GM12878 (cell line): Measurements from ENCODE around the gene CD63. TPM values are rescaled to one million over a fixed set of nuclear protein-coding genes. Genes with fewer than 3 reads are reported as not detected.

Source experiments
- ATAC-seq: fragments of 200-7000 bp; cut with Tn5 transposase; 3 replicates; pipeline ENCODE4 v1.9.1; 2020; ENCODE audit warnings: mild to moderate bottlenecking, moderate library complexity
- BruUV-seq: library from RNA; stranded (reverse); fragments of 400-500 nt; replicated peaks from 2 replicates; lab custom pipeline; 2021; lab: Mats Ljungman, UMichigan
- CTCF ChIA-PET: fragments of 300-600 bp; sonication (Branson Sonifier 250); formaldehyde crosslinking; extraction: SDS; loops from one replicate; lab custom pipeline; 2021; ENCODE audit warnings: inconsistent platforms; lab: Yijun Ruan, JAX
- POLR2A ChIA-PET: fragments of 350-600 bp; formaldehyde crosslinking; extraction: SDS; loops from one replicate; lab custom pipeline; 2021; ENCODE audit warnings: inconsistent platforms; lab: Charles Lee
- RAD21 ChIA-PET: fragments of 300-600 bp; sonication (Branson Sonifier 250); formaldehyde crosslinking; loops from one replicate; lab custom pipeline; 2023; ENCODE audit warnings: antibody characterized with exemption; ENCODE audit not compliant: unreplicated experiment; lab: Charles Lee
- SMC1A ChIA-PET: fragments of 300-600 bp; sonication (Branson Sonifier 250); formaldehyde crosslinking; loops from one replicate; lab custom pipeline; 2023; ENCODE audit not compliant: unreplicated experiment, uncharacterized antibody; lab: Charles Lee
- DNase-seq: peaks from one replicate; pipeline ENCODE4 v3.0.0-alpha.2; 2011; ENCODE audit warnings: low read depth, low spot score
- FAIRE-seq: peaks from 3 replicates; lab custom pipeline; 2011; peaks lifted over from hg19 to GRCh38; lab: Jason Lieb, UNC
- H2AFZ ChIP-seq: 2 replicates; pipeline ENCODE4 v1.6.0; 2011; ENCODE audit warnings: low read depth, low read length, control low read depth; ENCODE audit not compliant: control insufficient read depth
- H3K27ac ChIP-seq: 2 replicates; pipeline ENCODE4 v1.5.1; 2011; ENCODE audit warnings: control low read depth; ENCODE audit not compliant: control insufficient read depth, insufficient read depth
- H3K27me3 ChIP-seq, 2 experiments: replicated peaks in 1 of 2; 2 replicates each; pipeline versions ENCODE4 v1.6.0 to v1.6.1; 2011; ENCODE audit warnings: low read length in 1 of 2; ENCODE audit not compliant: control insufficient read depth in 2 of 2, insufficient read depth in 2 of 2
- H3K36me3 ChIP-seq, 2 experiments: 2 replicates each; pipeline ENCODE4 v1.5.1; 2011; ENCODE audit warnings: low read length in 1 of 2; ENCODE audit not compliant: control insufficient read depth in 2 of 2, insufficient read depth in 2 of 2
- H3K4me1 ChIP-seq: 2 replicates; pipeline ENCODE4 v1.6.1; 2011; ENCODE audit warnings: mild to moderate bottlenecking, low read length, moderate library complexity, mixed read lengths; ENCODE audit not compliant: control insufficient read depth, insufficient read depth
- H3K4me2 ChIP-seq: 2 replicates; pipeline ENCODE4 v1.6.0; 2011; ENCODE audit warnings: control low read depth; ENCODE audit not compliant: control insufficient read depth, insufficient read depth
- H3K4me3 ChIP-seq: fragments of 200-600 bp; sonication (generic); 2 replicates; pipeline ENCODE4 v1.5.1; 2016
- H3K79me2 ChIP-seq: 2 replicates; pipeline ENCODE4 v1.6.0; 2011; ENCODE audit warnings: low read length; ENCODE audit not compliant: control insufficient read depth, insufficient read depth
- H3K9ac ChIP-seq: 2 replicates; pipeline ENCODE4 v1.8.0; 2011; ENCODE audit warnings: low read length, control low read depth, mixed read lengths; ENCODE audit not compliant: control insufficient read depth, insufficient read depth
- H3K9me3 ChIP-seq: replicated peaks from 3 replicates; pipeline ENCODE4 v1.5.1; 2011; ENCODE audit warnings: mild to moderate bottlenecking, low read length; ENCODE audit not compliant: control insufficient read depth, insufficient read depth
- H4K20me1 ChIP-seq: 2 replicates; pipeline ENCODE4 v1.6.0; 2011; ENCODE audit not compliant: control insufficient read depth, insufficient read depth
- CBX3 ChIP-seq: fragments of 200-600 bp; sonication (generic); IDR thresholded peaks from 2 replicates; pipeline ENCODE4 v1.6.1; 2016; ENCODE audit warnings: low read depth, borderline replicate concordance
- CBX5 ChIP-seq: sonication (generic); IDR thresholded peaks from 2 replicates; pipeline ENCODE4 v1.6.1; 2016; ENCODE audit warnings: low read depth, moderate library complexity, mild to moderate bottlenecking, inconsistent platforms
- CREB1 ChIP-seq: IDR thresholded peaks from 2 replicates; pipeline ENCODE4 v1.6.1; 2012; ENCODE audit warnings: low read depth, mild to moderate bottlenecking, inconsistent platforms
- CUX1 ChIP-seq: IDR thresholded peaks from 2 replicates; pipeline ENCODE4 v1.6.1; 2012; ENCODE audit warnings: improper control_type of control experiment, low read depth, low read length; ENCODE audit not compliant: insufficient replicate concordance
- EP300 ChIP-seq, 2 experiments: fragments of 150-350 bp in 1 of 2; IDR thresholded peaks; 2 replicates each; pipeline ENCODE4 v1.6.1; 2011 to 2012; ENCODE audit warnings: low read depth in 2 of 2, low read length in 2 of 2, borderline replicate concordance in 1 of 2, improper control_type of control experiment in 1 of 2, inconsistent platforms in 1 of 2; ENCODE audit not compliant: control insufficient read depth in 1 of 2
- FOXK2 ChIP-seq: fragments of 450-650 bp; IDR thresholded peaks from 2 replicates; pipeline ENCODE4 v1.6.1; 2017; ENCODE audit warnings: mild to moderate bottlenecking, moderate library complexity
- HDGF ChIP-seq: fragments of 450-650 bp; IDR thresholded peaks from 2 replicates; pipeline ENCODE4 v1.6.1; 2016; ENCODE audit warnings: antibody characterized with exemption
- MTA2 ChIP-seq: fragments of 450-650 bp; IDR thresholded peaks from 2 replicates; pipeline ENCODE4 v1.6.1; 2016; ENCODE audit warnings: low read depth, mild to moderate bottlenecking, moderate library complexity
- NR2C2 ChIP-seq: IDR thresholded peaks from 2 replicates; pipeline ENCODE4 v1.6.1; 2011; ENCODE audit warnings: borderline replicate concordance, low read depth; ENCODE audit not compliant: control insufficient read depth, insufficient read length
- RAD21 ChIP-seq: IDR thresholded peaks from 2 replicates; pipeline ENCODE4 v1.6.1; 2011; ENCODE audit warnings: mild to moderate bottlenecking, low read depth, low read length, moderate library complexity; ENCODE audit not compliant: insufficient read depth
- RFX5 ChIP-seq: IDR thresholded peaks from 2 replicates; pipeline ENCODE4 v1.6.1; 2011; ENCODE audit warnings: low read depth, low read length, improper control_type of control experiment
- SREBF1 ChIP-seq: IDR thresholded peaks from 2 replicates; pipeline ENCODE4 v1.6.1; 2012; ENCODE audit warnings: mild to moderate bottlenecking, low read length
- SUPT20H ChIP-seq: IDR thresholded peaks from 2 replicates; pipeline ENCODE4 v1.6.1; 2011; ENCODE audit warnings: low read depth, mild to moderate bottlenecking, low read length, moderate library complexity, borderline replicate concordance; ENCODE audit not compliant: control insufficient read depth
- TCF12 ChIP-seq: IDR thresholded peaks from 2 replicates; pipeline ENCODE4 v1.6.1; 2011; ENCODE audit warnings: low read depth, mild to moderate bottlenecking, low read length
- ZNF384 ChIP-seq: IDR thresholded peaks from 2 replicates; pipeline ENCODE4 v1.6.1; 2012; ENCODE audit warnings: low read depth, mild to moderate bottlenecking, low read length, improper control_type of control experiment, borderline replicate concordance
- WGBS: methylation state at CpG from one replicate; pipeline ENCODE4 v1.1.6; 2016; ENCODE audit warnings: low lambda C conversion rate; ENCODE audit not compliant: insufficient replicate concordance, insufficient coverage; ENCODE audit errors: missing lambda C conversion rate; 5-methylcytosine and 5-hydroxymethylcytosine counted together
- in situ Hi-C: fragments of 300-500 bp; cut with MboI; formaldehyde crosslinking; loops from 9 replicates; pipeline ENCODE4 v1.14.3; 2018; ENCODE audit warnings: mixed read lengths
- intact Hi-C: fragments of 100-400 bp; cut with micrococcal nuclease; formaldehyde crosslinking; loops from one replicate; pipeline ENCODE4 v1.14.2; 2022; ENCODE audit not compliant: unreplicated experiment
- polyA plus RNA-seq, 11 experiments: library from polyadenylated mRNA; depleted of rRNA in 4 of 11; unstranded in 6 of 11; stranded (reverse) in 5 of 11; fragments of >200 nt; fragmentation: Nextera tagmentation in 4 of 11; fragmentation: Illumina TruSeq in 1 of 11; extraction: Ambion mirVana in 4 of 11; extraction: Trizol in 1 of 11; gene quantifications; 1 replicate in 1 of 11; 2 replicates in 10 of 11; pipeline versions ENCODE4 v1.2.1 to v1.2.3, GENCODE V29; 2011 to 2016; ENCODE audit warnings: inconsistent platforms in 2 of 11, missing spikeins in 2 of 11, low read depth in 1 of 11
- total RNA-seq, 4 experiments: library from RNA; depleted of rRNA in 3 of 4; stranded (reverse); fragments of >200 nt in 3 of 4; fragmentation: Illumina TruSeq in 1 of 4; extraction: Trizol in 1 of 4; gene quantifications; 2 replicates each; pipeline versions ENCODE4 v1.2.1 to v1.2.3, GENCODE V29; 2013 to 2021
- TF ChIP-seq, protein P1 (sequence below): IDR thresholded peaks from 2 replicates; pipeline ENCODE4 v1.6.1; 2011; ENCODE audit warnings: low read depth, mild to moderate bottlenecking, low read length, moderate library complexity, borderline replicate concordance; ENCODE audit errors: extremely low read depth
- TF ChIP-seq, protein P2 (sequence below): IDR thresholded peaks from 2 replicates; pipeline ENCODE4 v1.6.1; 2012; ENCODE audit warnings: low read depth, low read length, improper control_type of control experiment

Gene CD63
- total and polyA plus RNA-seq, 10 of the 15 experiments (the other 5 are each of a cell fraction or from before 2014, with no cell fraction given) = 147 to 220 (median 183) TPM

DNA sequence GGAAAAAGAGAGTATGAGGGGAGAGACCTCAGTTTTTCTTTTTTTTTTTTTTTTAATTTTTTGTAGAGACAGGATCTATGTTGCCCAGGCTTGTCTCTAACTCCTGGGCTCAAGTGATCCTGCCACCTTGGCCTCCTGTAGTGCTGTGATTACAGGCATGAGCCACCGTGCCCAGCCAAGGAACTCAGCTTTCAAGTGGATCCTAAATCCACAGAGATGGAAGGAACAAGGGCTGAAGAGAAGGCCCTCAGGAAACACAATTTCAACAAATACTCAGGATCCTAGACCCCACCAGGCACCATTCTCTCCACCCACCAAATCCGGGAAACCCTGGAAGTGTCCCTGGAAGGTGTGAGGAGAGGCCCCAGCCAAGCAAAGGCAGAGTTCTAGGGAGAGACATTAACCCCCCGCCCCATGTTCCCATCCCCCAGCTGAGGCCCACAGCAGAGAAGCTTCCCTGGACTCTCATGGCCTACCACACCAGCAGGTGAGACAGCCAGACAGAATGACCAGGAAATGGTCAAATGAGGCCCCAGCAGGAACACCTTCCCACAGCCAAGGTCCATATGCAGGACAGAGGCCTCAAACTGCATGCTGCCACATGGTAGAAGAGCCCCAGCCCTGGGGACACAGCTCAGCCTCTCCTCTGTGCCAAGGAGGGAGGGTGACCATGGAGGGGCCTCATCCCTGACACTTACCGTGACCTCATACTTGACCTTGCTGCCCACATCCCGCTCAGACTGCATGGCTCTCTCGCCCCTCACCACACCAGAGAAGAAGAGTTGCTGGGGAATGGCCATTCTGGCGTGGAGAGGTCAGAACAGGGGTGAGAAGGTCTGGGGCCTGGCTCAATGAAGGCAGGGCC, 35.3 kb downstream of the CD63 start:
- intact Hi-C loops = no loop called here
- RAD21 ChIA-PET = no interaction called here
- Histone ChIP-seq H3K27ac (no peak overlapping the region), H3K79me2 (no peaks in the 10 kb centered on the region), H3K4me3 (no peak overlapping the region), H3K27me3 (no peaks in the 10 kb centered on the region), H3K36me3 (no peaks in the 10 kb centered on the region), H3K4me1 (no peaks in the 10 kb centered on the region), H3K4me2 (no peak overlapping the region), H3K9me3 (no peaks in the 10 kb centered on the region), H3K9ac (no peak overlapping the region), H4K20me1 (no peaks in the 10 kb centered on the region), H2AFZ (no peak overlapping the region)
- 49% methylated on average over 7 of the region's 7 CpGs for WGBS
- in situ Hi-C loops = no loop called here
- FAIRE-seq = no peak
- SMC1A ChIA-PET = no interaction called here
- BruUV-seq = no TSS peak
- CTCF ChIA-PET = no interaction called here
- POLR2A ChIA-PET = no interaction called here
- TF ChIP-seq CBX5 = no peak
- TF ChIP-seq SUPT20H = no peak
- TF ChIP-seq FOXK2 = no peak
- no peak for TF ChIP-seq SREBF1
- TF ChIP-seq RAD21 = no peak
- TF ChIP-seq CREB1 = no peak
- TF ChIP-seq MTA2 = no peak
- TF ChIP-seq HDGF = no peak
- TF ChIP-seq NR2C2 = no peak
- TF ChIP-seq, protein P1, sequence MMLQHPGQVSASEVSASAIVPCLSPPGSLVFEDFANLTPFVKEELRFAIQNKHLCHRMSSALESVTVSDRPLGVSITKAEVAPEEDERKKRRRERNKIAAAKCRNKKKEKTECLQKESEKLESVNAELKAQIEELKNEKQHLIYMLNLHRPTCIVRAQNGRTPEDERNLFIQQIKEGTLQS = no peak
- no peak for TF ChIP-seq EP300 (IDR thresholded peaks at IDR 0.05; ENCODE audit: borderline replicate concordance in 1 of 2, control insufficient read depth in 1 of 2, low read depth in 2 of 2, low read length in 2 of 2)
- TF ChIP-seq, protein P2, sequence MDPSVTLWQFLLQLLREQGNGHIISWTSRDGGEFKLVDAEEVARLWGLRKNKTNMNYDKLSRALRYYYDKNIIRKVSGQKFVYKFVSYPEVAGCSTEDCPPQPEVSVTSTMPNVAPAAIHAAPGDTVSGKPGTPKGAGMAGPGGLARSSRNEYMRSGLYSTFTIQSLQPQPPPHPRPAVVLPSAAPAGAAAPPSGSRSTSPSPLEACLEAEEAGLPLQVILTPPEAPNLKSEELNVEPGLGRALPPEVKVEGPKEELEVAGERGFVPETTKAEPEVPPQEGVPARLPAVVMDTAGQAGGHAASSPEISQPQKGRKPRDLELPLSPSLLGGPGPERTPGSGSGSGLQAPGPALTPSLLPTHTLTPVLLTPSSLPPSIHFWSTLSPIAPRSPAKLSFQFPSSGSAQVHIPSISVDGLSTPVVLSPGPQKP = no peak
- TF ChIP-seq RFX5 = no peak
- no peak for TF ChIP-seq TCF12
- TF ChIP-seq ZNF384 = no peak
- TF ChIP-seq CUX1 = no peak
- no peak for TF ChIP-seq CBX3
- DNase-seq = no peak
- no peak for ATAC-seq
